ENCODE data around the gene NAPEPLD.
"Not testable (repeated sequence)": the region's sequence is repeated elsewhere in the genome, so short reads cannot be mapped to it uniquely, and the experiment has no call there.

NAPEPLD gene

GRCh38 chr7:103115771-103116170 is 33.1 kb downstream of the NAPEPLD start:
- Histone ChIP-seq H2BK5ac (ENCODE audit: low read depth, low read length, poor library complexity) (no peak overlapping the region), H2BK12ac (ENCODE audit: low read length) (no peak overlapping the region), H4K91ac (ENCODE audit: low read depth, low read length) (no peak overlapping the region)

DNA sequence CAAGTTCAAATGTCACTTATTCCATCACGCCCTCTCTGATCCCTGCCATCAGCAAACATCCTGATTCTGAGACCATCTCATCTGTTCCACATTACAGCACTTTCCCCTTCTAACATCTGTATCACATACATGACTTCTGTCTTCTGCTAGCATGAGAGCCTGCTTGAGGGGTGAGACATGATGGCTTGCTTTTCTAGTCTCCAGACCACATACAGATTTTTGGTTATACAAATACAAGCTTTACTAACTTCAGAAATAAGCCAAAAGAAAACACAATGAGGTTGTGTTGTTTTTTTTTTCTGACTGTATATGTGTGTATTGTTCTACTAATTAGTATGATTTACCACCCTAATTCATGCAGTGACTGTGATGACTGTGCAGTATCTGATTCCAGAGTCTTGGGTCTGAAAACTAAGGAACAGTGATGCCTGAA is 34.3 kb downstream of the NAPEPLD start:
- Histone ChIP-seq H4K91ac (ENCODE audit: low read depth, low read length) (no peak overlapping the region), H2AK5ac (ENCODE audit: low read length) (no peak overlapping the region), H3K18ac (ENCODE audit: low read length) (no peak overlapping the region), H2AFZ (ENCODE audit: insufficient read depth, low read length, poor library complexity) (no peak overlapping the region), H4K12ac (ENCODE audit: low read depth, low read length) (no peak overlapping the region), H3K27me3 (ENCODE audit: insufficient read depth, low read length) (no peaks in the 10 kb centered on the region), H3K36me3 (ENCODE audit: control insufficient read depth in 1 of 2, insufficient read depth in 2 of 2, low read length in 2 of 2) (no peaks in the 10 kb centered on the region), H3K27ac (ENCODE audit: low read depth, low read length) (no peak overlapping the region), H3K9ac (ENCODE audit: low read length) (peak overlapping the region; percentile 7), H4K8ac (ENCODE audit: low read depth, low read length) (no peak overlapping the region), H2BK5ac (ENCODE audit: low read depth, low read length, poor library complexity) (no peak overlapping the region), H3K4me2 (ENCODE audit: low read length) (no peak overlapping the region), H3K23ac (ENCODE audit: low read length) (peak overlapping the region; percentile 87), H3K4me3 (ENCODE audit: low read depth, low read length) (no peak overlapping the region), H3K4me1 (ENCODE audit: control insufficient read depth in 1 of 2, insufficient read depth in 2 of 2, low read length in 2 of 2) (no peaks in the 10 kb centered on the region), H2BK120ac (ENCODE audit: insufficient read depth, low read length, poor library complexity) (no peak overlapping the region), H3K79me1 (ENCODE audit: low read length) (no peaks in the 10 kb centered on the region), H3K4ac (ENCODE audit: low read depth, low read length) (no peak overlapping the region), H3K79me2 (ENCODE audit: control insufficient read depth, insufficient read depth, low read length, poor library complexity) (no peaks in the 10 kb centered on the region), H3K9me3 (ENCODE audit: insufficient read depth, low read depth, low read length) (no peaks in the 10 kb centered on the region), H3K14ac (ENCODE audit: low read length) (no peak overlapping the region), H2BK12ac (ENCODE audit: low read length) (no peak overlapping the region)
- no CpG with 5 or more reads among the region's 1 CpG for WGBS (ENCODE audit: extremely low coverage, insufficient coverage, insufficient read length)
- DNase-seq, result no peak

More at GRCh38 chr7:103115771-103116170, 33.1 kb downstream of the NAPEPLD start:
- Histone ChIP-seq H2BK120ac (ENCODE audit: insufficient read depth, low read length, poor library complexity) (no peak overlapping the region), H3K4me2 (ENCODE audit: low read length) (no peak overlapping the region), H3K4me1 (ENCODE audit: control insufficient read depth in 1 of 2, insufficient read depth in 2 of 2, low read length in 2 of 2) (no peaks in the 10 kb centered on the region), H3K4ac (ENCODE audit: low read depth, low read length) (no peak overlapping the region), H3K27ac (ENCODE audit: low read depth, low read length) (no peak overlapping the region), H4K12ac (ENCODE audit: low read depth, low read length) (no peak overlapping the region), H3K14ac (ENCODE audit: low read length) (no peak overlapping the region), H2AK5ac (ENCODE audit: low read length) (no peak overlapping the region), H4K8ac (ENCODE audit: low read depth, low read length) (no peak overlapping the region), H3K9me3 (ENCODE audit: insufficient read depth, low read depth, low read length) (no peaks in the 10 kb centered on the region), H3K36me3 (ENCODE audit: control insufficient read depth in 1 of 2, insufficient read depth in 2 of 2, low read length in 2 of 2) (peaks cover 0 to 3% of the 10 kb centered on the region in 2 experiments), H3K79me1 (ENCODE audit: low read length) (no peaks in the 10 kb centered on the region), H3K4me3 (ENCODE audit: low read depth, low read length) (no peak overlapping the region), H3K18ac (ENCODE audit: low read length) (no peak overlapping the region), H3K79me2 (ENCODE audit: control insufficient read depth, insufficient read depth, low read length, poor library complexity) (no peaks in the 10 kb centered on the region), H3K23ac (ENCODE audit: low read length) (no peak overlapping the region), H2AFZ (ENCODE audit: insufficient read depth, low read length, poor library complexity) (no peak overlapping the region), H3K27me3 (ENCODE audit: insufficient read depth, low read length) (no peaks in the 10 kb centered on the region), H3K9ac (ENCODE audit: low read length) (no peak overlapping the region)
- WGBS (ENCODE audit: extremely low coverage, insufficient coverage, insufficient read length), result no CpG with 5 or more reads among the region's 4 CpGs
- DNase-seq, result no peak

- no peak overlapping the region for H2AK5ac ChIP-seq (ENCODE audit: low read length)
- H2BK5ac ChIP-seq (ENCODE audit: low read depth, low read length, poor library complexity), result no peak overlapping the region
- H3K27ac ChIP-seq (ENCODE audit: low read depth, low read length), result no peak overlapping the region
- no peaks in the 10 kb centered on the region for H3K36me3 ChIP-seq (ENCODE audit: control insufficient read depth in 1 of 2, insufficient read depth in 2 of 2, low read length in 2 of 2)
- no peak overlapping the region for H3K23ac ChIP-seq (ENCODE audit: low read length)
- no peaks in the 10 kb centered on the region for H3K9me3 ChIP-seq (ENCODE audit: insufficient read depth, low read depth, low read length)
- no peak overlapping the region for H3K4me3 ChIP-seq (ENCODE audit: low read depth, low read length)
- H3K27me3 ChIP-seq (ENCODE audit: insufficient read depth, low read length), result no peaks in the 10 kb centered on the region
- no peak overlapping the region for H4K12ac ChIP-seq (ENCODE audit: low read depth, low read length)
- no peak overlapping the region for H3K18ac ChIP-seq (ENCODE audit: low read length)
- H3K79me1 ChIP-seq (ENCODE audit: low read length), result no peaks in the 10 kb centered on the region
- H4K8ac ChIP-seq (ENCODE audit: low read depth, low read length), result no peak overlapping the region
- 100% methylated on average over 1 of the region's 2 CpGs for WGBS (ENCODE audit: extremely low coverage, insufficient coverage, insufficient read length)
- H4K91ac ChIP-seq (ENCODE audit: low read depth, low read length), result no peak overlapping the region
- H2AFZ ChIP-seq (ENCODE audit: insufficient read depth, low read length, poor library complexity), result no peak overlapping the region
- no peak overlapping the region for H3K4me2 ChIP-seq (ENCODE audit: low read length)
- H3K9ac ChIP-seq (ENCODE audit: low read length), result no peak overlapping the region
- no peak overlapping the region for H2BK12ac ChIP-seq (ENCODE audit: low read length)
- H2BK120ac ChIP-seq (ENCODE audit: insufficient read depth, low read length, poor library complexity), result no peak overlapping the region
- no peak overlapping the region for H3K4ac ChIP-seq (ENCODE audit: low read depth, low read length)
- H3K14ac ChIP-seq (ENCODE audit: low read length), result no peak overlapping the region
- no peaks in the 10 kb centered on the region for H3K79me2 ChIP-seq (ENCODE audit: control insufficient read depth, insufficient read depth, low read length, poor library complexity)
- peak; percentile 11 to 13 for DNase-seq
- no peaks in the 10 kb centered on the region for H3K4me1 ChIP-seq (ENCODE audit: control insufficient read depth in 1 of 2, insufficient read depth in 2 of 2, low read length in 2 of 2)
Observed at GRCh38 chr7:103113164-103113563, 35.7 kb downstream of the NAPEPLD start.

- not testable (repeated sequence) for H2AFZ ChIP-seq (ENCODE audit: insufficient read depth, low read length, poor library complexity); H3K4me1 ChIP-seq (ENCODE audit: control insufficient read depth in 1 of 2, insufficient read depth in 2 of 2, low read length in 2 of 2); H4K91ac ChIP-seq (ENCODE audit: low read depth, low read length); H3K18ac ChIP-seq (ENCODE audit: low read length); H3K27me3 ChIP-seq (ENCODE audit: insufficient read depth, low read length); H2BK5ac ChIP-seq (ENCODE audit: low read depth, low read length, poor library complexity); H4K8ac ChIP-seq (ENCODE audit: low read depth, low read length); H2BK120ac ChIP-seq (ENCODE audit: insufficient read depth, low read length, poor library complexity); H3K36me3 ChIP-seq (ENCODE audit: control insufficient read depth in 1 of 2, insufficient read depth in 2 of 2, low read length in 2 of 2); H3K23ac ChIP-seq (ENCODE audit: low read length); H3K9ac ChIP-seq (ENCODE audit: low read length); H3K4ac ChIP-seq (ENCODE audit: low read depth, low read length); H3K4me3 ChIP-seq (ENCODE audit: low read depth, low read length); H3K79me1 ChIP-seq (ENCODE audit: low read length); H4K12ac ChIP-seq (ENCODE audit: low read depth, low read length); H2BK12ac ChIP-seq (ENCODE audit: low read length); H3K79me2 ChIP-seq (ENCODE audit: control insufficient read depth, insufficient read depth, low read length, poor library complexity); H3K27ac ChIP-seq (ENCODE audit: low read depth, low read length); H3K9me3 ChIP-seq (ENCODE audit: insufficient read depth, low read depth, low read length); H2AK5ac ChIP-seq (ENCODE audit: low read length); H3K4me2 ChIP-seq (ENCODE audit: low read length); DNase-seq; H3K14ac ChIP-seq (ENCODE audit: low read length)
- WGBS (ENCODE audit: extremely low coverage, insufficient coverage, insufficient read length), result no CpG with 5 or more reads among the region's 6 CpGs
Observed at GRCh38 chr7:103106703-103107070, 42.2 kb downstream of the NAPEPLD start.

All from trophoblast cell (in vitro differentiated cells and primary cell).